Measurements from ENCODE around the gene TTLL9. TPM values are rescaled to one million over a fixed set of nuclear protein-coding genes. Genes with fewer than 3 reads are reported as not detected.

The TTLL9 gene
- total RNA-seq, 1 experiment from 2014 or later: not detected

DNA sequence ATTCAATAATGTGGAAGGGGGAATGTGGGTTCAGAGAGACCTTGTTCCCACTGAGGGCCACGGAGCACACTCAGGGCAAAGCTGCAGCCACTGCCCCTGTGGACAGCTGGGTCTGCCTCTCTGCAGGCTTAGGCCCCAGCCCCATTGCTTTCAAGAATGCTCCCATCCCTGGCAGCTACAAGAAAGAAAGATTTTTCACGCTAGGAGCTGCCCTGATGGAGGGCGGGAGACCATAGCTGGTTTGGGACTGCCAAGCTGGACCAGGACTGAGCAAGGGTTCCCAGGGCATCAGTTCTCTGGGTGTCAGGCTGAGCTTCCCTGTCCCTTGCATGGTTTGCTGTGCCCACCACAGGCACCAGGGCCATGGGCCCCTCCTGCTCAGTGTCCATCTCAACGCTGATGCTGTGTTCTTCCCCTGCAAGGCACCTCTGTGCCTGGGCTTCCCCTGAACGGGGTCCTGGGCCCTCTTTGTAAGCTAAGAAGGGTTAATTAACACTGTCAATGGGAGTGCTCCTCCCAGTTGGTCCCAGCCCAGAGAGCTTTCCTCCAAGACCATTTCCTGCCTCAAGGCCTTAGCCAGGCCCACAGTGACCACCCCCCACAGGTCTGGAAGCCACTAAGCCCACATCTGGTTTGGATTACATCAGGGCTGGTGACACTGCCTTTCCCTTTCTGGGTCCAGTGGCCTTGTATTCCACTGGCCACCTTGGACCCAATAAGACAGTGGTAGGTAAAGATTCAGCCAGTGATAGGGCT lies 33.4 kb upstream of the TTLL9 start:
- no peak for DNase-seq (ENCODE audit: low read depth)

DNA sequence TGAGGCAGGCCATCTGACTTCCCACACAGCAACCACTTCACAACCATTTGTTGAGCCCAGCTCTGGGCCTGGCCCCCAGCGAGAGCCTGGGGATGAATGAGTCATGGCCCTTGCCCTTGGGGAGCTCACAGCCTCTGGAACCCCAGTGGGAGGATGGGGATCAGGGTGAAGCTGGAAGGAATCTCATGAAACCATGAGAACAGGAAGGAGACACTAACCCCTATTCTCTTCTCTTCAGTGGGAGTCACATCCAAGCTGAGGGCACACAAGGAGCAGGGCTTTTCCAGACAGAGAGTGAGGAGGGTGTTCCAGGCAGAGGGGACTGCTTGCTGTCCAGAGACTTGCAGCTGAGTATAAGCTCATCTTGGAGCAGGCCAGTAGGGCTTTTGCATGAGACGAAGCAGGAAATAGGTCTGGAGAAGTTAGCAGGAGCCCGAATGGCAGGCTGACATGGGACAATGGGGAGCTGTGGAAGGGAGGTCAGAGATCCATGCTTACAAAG lies 32.5 kb upstream of the TTLL9 start:
- DNase-seq (ENCODE audit: low read depth): peak; percentile 73

- no peak for DNase-seq (ENCODE audit: low read depth)
These were observed 31.7 kb upstream of the TTLL9 start for GRCh38 chr20:31838646-31839292.

DNA sequence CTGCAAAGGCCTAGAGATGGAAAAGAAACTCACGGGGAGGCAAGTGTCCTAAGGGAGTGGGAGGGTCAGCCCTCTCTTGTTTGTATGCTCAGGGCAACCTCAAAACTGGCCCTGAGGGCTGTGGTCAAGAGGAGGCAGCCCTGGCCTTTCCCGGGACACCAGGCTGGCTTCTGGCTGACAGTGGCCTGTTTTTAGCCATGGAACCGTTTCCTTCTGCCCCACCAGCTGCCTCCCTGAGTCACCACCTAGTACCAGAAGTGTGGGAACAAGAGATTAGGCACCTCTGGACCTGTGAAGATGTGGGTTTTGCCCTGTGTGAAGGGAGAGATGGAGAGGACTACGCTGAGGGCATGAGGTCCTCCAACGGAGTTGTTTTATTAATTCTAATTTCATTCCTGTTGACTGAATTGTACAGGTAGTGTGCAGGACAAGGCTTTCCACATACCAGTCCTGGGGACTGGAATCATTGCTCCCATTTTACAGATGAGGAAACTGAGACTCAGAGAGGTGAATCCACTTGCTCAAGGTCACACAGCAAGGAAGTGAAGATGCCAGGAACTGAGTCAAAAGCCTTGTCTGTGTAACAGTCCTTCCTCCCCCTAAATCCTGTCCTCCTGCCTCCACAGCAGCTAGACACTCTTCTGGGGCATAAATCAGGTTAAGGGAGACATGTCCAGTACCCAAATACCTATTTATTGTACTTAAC lies 30.5 kb upstream of the TTLL9 start:
- DNase-seq (ENCODE audit: low read depth): peak; percentile 79

- no peak for DNase-seq (ENCODE audit: low read depth)
These were observed 29.3 kb upstream of the TTLL9 start for GRCh38 chr20:31840906-31841816.

DNA sequence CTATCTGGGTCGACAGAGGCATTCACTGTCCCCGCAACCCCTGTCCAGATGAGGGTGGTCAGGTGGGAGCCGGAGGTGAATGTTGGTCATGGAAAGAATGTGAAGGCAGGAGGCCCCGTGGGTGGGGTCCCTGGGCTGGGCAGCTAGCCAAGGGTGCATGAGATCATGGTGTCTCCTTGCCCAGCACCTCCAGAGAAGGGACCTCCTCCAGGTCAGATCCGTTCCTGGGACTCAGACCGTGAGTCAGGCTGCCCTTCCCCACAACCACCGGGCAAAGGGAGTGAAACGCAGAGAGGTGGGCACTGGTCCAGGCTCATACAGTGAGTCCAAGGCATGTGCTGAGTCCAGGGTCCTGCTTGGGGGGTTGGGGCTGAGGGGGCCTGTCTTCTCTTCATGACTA lies 28.5 kb upstream of the TTLL9 start:
- DNase-seq (ENCODE audit: low read depth): no peak

DNA sequence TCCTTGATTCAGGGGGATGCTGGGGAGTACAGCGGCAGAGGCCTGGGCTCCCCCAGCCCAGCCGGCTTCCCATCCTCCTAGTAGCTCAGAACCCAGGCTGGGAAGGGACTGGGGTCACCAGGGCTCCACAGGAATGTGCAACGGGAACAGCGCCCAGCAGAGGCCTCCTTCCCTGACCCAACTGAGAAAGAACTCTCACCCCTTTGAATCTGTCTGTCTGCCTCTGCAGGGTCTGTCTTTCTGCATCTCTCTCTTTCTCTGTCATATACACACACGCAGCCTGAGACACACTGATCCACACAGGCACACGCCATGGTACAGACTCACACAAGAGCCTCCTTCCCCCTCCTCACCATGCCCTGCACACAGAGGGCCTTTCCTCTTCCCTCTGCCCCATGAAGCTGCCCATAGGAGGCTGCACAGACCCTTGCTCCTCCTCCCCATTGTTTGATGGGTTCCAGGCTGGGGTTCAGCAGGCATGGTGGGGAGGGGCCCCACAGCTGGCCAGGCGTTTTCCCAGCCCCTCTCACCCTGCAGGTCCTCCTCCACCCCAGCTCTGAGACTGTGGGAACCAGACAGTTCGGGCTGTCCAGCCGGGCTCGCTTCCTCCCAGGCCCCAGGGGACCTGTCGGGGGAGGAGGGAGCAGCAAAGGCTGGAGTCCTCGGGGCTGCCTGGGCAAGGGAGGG lies 27.8 kb upstream of the TTLL9 start:
- DNase-seq (ENCODE audit: low read depth): no peak

DNA sequence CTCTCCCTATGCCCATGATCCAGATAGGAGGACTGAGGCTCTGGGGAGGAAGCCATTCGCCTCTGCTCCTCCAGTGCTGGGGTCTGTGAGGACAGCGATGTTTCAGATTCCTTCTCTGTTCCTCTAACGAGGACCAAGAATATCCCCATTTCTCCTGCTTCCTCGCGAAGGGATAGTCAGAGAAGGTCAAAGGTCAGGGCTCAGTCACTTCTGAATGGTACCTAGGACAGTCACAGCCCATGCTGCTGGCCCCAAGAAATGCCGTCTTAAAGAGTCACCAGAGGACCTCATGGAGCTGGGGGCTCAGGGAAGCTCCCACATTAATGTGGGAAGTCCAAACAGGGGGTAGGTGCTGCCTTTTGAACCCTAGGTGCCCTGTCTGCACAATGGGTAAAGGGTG lies 27.1 kb upstream of the TTLL9 start:
- no peak for DNase-seq (ENCODE audit: low read depth)

DNA sequence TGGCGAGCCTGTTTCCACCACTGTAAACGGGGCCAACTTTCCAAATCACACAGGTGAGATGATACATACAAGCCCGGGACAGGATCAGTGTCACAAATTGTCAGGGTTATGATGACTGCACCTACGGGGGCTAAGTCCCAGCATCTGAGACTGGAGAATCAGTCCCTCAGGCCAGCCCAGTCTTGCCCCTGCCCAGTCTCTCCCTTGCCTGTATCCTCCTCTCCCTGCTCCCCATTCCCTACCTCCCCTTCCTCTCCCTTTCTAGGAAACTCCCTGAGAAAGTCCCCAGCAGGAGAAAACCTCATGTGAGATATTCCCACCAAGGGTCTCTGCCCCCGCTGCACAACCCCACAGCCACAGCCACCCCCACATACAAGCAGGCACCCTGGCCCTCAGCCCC lies 26.6 kb upstream of the TTLL9 start:
- DNase-seq (ENCODE audit: low read depth): no peak

GRCh38 chr20:31844737-31845299 lies 25.6 kb upstream of the TTLL9 start:
- DNase-seq (ENCODE audit: low read depth): no peak

DNA sequence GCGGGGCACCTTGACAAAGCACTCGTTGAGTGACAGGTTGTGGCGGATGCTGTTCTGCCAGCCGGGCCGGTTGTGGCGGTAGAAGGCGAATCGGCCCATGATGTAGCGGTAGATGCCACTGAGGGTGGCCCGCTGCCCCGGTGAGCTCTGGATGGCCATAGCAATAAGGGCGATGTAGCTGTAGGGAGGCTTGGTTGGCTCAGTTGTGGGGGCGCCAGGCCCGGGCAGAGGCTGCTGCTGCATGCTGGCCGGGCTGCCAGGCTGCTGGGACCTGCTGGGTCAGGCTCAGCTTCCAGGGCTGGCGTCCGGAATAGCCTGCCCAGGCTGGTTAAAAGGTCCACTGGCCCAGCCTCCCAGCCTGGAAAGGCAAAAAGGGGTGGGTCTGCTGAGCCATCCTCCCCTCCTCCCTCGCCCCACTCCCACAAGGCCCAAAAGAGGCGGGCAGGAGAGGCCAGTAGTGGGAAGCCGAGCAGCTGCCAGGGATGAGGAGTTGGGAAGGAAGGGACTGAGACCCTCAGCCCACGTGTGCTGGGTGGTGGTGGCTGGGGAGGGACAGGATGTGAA lies 25.1 kb upstream of the TTLL9 start, which contains the start of gene FOXS1:
Gene FOXS1, minus strand, starts transcription at position 305 of the 564 bp plus-strand sequence. Its CDS starts 62 bp downstream, at position 243.
- no peak for DNase-seq (ENCODE audit: low read depth)

- DNase-seq (ENCODE audit: low read depth): no peak
These were observed 23.7 kb upstream of the TTLL9 start for GRCh38 chr20:31846793-31847138.

DNA sequence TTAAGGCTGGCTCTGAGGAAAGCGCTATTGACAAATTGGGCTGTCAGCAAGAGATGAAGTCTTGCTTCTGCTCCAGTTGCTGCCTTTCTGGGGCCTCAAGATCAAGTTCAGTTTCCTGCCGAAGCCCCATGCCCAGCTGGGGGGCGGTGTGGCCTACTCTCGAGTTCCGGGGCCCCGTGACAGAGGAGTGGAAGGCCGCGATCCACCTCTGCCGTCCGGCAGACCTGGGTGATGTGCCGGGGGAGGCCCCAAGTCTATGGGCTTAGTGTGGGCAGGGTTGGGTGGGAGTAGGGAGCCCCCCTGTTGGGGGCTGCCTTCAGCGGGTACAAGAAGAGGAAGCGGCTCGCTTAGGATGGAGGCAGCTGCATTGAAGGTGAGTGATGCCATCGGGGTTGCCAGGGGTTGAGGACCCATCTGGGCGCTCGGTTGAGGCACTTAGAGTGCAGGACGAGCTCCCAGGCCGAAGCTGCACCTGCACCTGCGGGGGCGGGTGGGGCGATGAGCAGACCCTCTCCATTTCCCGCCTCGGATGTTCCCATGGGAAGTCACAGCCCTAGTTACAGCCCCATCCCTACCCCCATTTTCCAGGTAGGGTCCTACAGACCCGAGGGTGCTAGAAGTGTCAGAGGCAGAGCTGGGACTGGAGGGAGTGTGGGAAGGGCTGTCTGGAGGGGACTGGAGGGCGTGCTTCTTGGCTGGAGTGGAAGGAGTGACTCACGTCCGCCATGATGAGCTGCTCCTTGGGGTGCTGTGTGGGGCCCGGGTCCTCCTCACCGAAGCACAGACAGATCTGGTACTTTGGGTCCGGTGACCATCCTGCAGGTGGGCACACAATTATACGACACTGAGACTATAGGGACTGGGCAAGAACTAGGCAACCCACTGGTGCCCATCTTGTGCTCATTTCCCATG lies 22.1 kb upstream of the TTLL9 start:
- DNase-seq (ENCODE audit: low read depth): no peak

- DNase-seq (ENCODE audit: low read depth): no peak
These were observed 21.0 kb upstream of the TTLL9 start for GRCh38 chr20:31849306-31849930.

- no peak for DNase-seq (ENCODE audit: low read depth)
These were observed 19.0 kb upstream of the TTLL9 start for GRCh38 chr20:31851240-31851955.

DNA sequence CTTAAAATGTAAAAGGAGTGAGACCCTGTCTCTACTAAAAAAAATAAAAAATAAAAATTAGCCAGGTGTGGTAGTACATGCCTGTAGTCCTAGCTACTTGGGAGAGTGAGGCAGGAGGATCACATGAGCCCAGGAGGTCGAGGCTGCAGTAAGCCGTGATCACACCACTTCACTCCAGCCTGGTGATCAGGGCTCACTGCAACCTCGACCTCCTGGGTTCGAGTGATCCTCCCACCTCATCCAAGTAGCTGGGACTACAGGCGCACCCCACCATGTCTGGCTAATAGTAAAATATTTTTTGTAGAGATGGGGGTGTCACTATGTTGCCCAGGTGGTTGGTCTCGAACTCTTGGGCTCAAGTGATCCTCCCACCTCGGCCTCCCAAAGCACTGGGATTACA lies 17.0 kb upstream of the TTLL9 start:
- DNase-seq (ENCODE audit: low read depth): no peak

DNA sequence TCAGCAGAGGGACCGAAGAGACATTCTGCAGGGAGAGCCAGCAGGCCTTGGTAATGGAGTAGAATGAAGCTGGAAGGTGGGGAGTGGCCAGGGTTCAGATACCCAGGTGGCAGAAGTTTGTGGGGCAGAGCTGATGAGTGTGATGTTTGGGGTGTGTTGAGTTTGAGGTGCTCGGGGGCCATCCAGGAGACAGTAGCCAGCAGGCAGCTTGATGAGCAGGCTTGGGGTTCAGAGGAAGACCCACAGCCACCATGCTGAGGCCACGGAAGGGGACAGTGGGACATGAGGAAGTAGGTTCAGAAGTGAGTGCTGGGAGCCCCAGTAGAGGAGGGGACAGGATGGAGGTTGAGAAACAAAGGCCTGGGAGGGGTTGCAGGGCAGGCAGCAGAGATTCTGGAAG lies 13.9 kb upstream of the TTLL9 start:
- DNase-seq (ENCODE audit: low read depth): no peak

All from LHCN-M2 (cell line).